K562 (cell line): Measurements from ENCODE around the gene ANKS1B. TPM values are rescaled to one million over a fixed set of nuclear protein-coding genes. Genes with fewer than 3 reads are reported as not detected.

Source experiments
- ATAC-seq: fragments of 200-7000 bp; cut with Tn5 transposase; 3 replicates; pipeline ENCODE4 v1.9.1; 2020; ENCODE audit warnings: moderate library complexity
- BruUV-seq: library from RNA; stranded (reverse); fragments of 400-500 nt; replicated peaks from 2 replicates; lab custom pipeline; 2021; lab: Mats Ljungman, UMichigan
- CTCF ChIA-PET: fragments of 300-600 bp; formaldehyde crosslinking; extraction: SDS; loops from one replicate; lab custom pipeline; 2021; ENCODE audit warnings: low intra/inter-chr PET ratio; lab: Yijun Ruan, JAX
- POLR2A ChIA-PET: fragments of 300-600, 350-650 bp; sonication (Branson Sonifier 250); formaldehyde crosslinking; extraction: SDS; loops from one replicate; lab custom pipeline; 2021; ENCODE audit warnings: antibody characterized with exemption, inconsistent platforms; lab: Yijun Ruan, JAX
- DNase-seq, 4 experiments: peaks; one replicate each; pipeline versions ENCODE4 v3.0.0 to v3.0.0-alpha.2; 2011 to 2018; ENCODE audit warnings: low spot score in 3 of 4, mixed read lengths in 3 of 4; ENCODE audit errors: extremely low read depth in 1 of 4
- FAIRE-seq: peaks from 2 replicates; lab custom pipeline; 2011; peaks lifted over from hg19 to GRCh38; lab: Jason Lieb, UNC
- H2AFZ ChIP-seq: 2 replicates; pipeline ENCODE4 v1.6.0; 2011; ENCODE audit warnings: low read depth, low read length, control low read depth, inconsistent platforms
- H3K27ac ChIP-seq: fragments of 200-600 bp; 3 replicates; pipeline ENCODE4 v1.8.0; 2011; ENCODE audit warnings: low read depth, mild to moderate bottlenecking, control low read depth, inconsistent platforms, low read length, moderate library complexity, mixed read lengths; ENCODE audit errors: extremely low read depth
- H3K27me3 ChIP-seq, 2 experiments: fragments of 300-600 bp in 1 of 2; 2 replicates in 1 of 2; 3 replicates in 1 of 2; pipeline versions ENCODE4 v1.6.0 to v1.8.0; 2011; ENCODE audit warnings: inconsistent platforms in 2 of 2, low read length in 2 of 2, mild to moderate bottlenecking in 1 of 2, mixed read lengths in 1 of 2, moderate library complexity in 1 of 2; ENCODE audit not compliant: control insufficient read depth in 2 of 2, insufficient read depth in 2 of 2
- H3K36me3 ChIP-seq: fragments of 300-600 bp; 3 replicates; pipeline ENCODE4 v1.8.0; 2011; ENCODE audit warnings: mild to moderate bottlenecking, low read length, inconsistent platforms; ENCODE audit not compliant: control insufficient read depth, insufficient read depth
- H3K4me1 ChIP-seq, 2 experiments: fragments of 200-600 bp in 1 of 2; replicated peaks in 1 of 2; 2 replicates in 1 of 2; 3 replicates in 1 of 2; pipeline versions ENCODE4 v1.5.1 to v1.8.0; 2011; ENCODE audit warnings: inconsistent platforms in 2 of 2, low read length in 2 of 2, mild to moderate bottlenecking in 1 of 2, mixed read lengths in 1 of 2, moderate library complexity in 1 of 2; ENCODE audit not compliant: control insufficient read depth in 2 of 2, insufficient read depth in 2 of 2
- H3K4me2 ChIP-seq: 2 replicates; pipeline ENCODE4 v1.6.1; 2011; ENCODE audit warnings: low read length, control low read depth, inconsistent platforms, mixed read lengths; ENCODE audit not compliant: insufficient read depth
- H3K4me3 ChIP-seq: fragments of 200-600 bp; sonication (generic), shearing (Covaris generic); 2 replicates; pipeline ENCODE4 v1.5.1; 2016; ENCODE audit warnings: control low read depth, inconsistent platforms
- H3K79me2 ChIP-seq: fragments of 200-600 bp; 3 replicates; pipeline ENCODE4 v1.8.0; 2011; ENCODE audit warnings: low read length, inconsistent platforms; ENCODE audit not compliant: control insufficient read depth, insufficient read depth
- H3K9ac ChIP-seq, 2 experiments: 2 replicates each; pipeline versions ENCODE4 v1.6.0 to v1.6.1; 2011; ENCODE audit warnings: low read depth in 2 of 2, low read length in 2 of 2, control low read depth in 1 of 2, inconsistent platforms in 1 of 2, mild to moderate bottlenecking in 1 of 2, mixed read lengths in 1 of 2; ENCODE audit not compliant: insufficient read depth in 1 of 2
- H3K9me1 ChIP-seq: one replicate; pipeline ENCODE4 v1.6.0; 2011; ENCODE audit warnings: inconsistent platforms, mild to moderate bottlenecking, low read length, moderate library complexity; ENCODE audit not compliant: control insufficient read depth, insufficient read depth
- H3K9me3 ChIP-seq: replicated peaks from 2 replicates; pipeline ENCODE4 v1.5.1; 2011; ENCODE audit warnings: low read depth, low read length, inconsistent platforms; ENCODE audit not compliant: control insufficient read depth, insufficient read depth
- H4K20me1 ChIP-seq: replicated peaks from 2 replicates; pipeline ENCODE4 v1.6.1; 2011; ENCODE audit warnings: low read length, inconsistent platforms, mixed read lengths; ENCODE audit not compliant: control insufficient read depth, insufficient read depth
- DACH1 ChIP-seq: fragments of 450-650 bp; IDR thresholded peaks from 2 replicates; pipeline ENCODE4 v1.6.1; 2018; ENCODE audit not compliant: partially characterized antibody
- HDAC3 ChIP-seq: fragments of 450-650 bp; IDR thresholded peaks from 2 replicates; pipeline ENCODE4 v1.6.1; 2018; ENCODE audit warnings: borderline replicate concordance, mild to moderate bottlenecking, moderate library complexity; ENCODE audit not compliant: partially characterized antibody
- NCOA2 ChIP-seq, 2 experiments: fragments of 450-650 bp; IDR thresholded peaks; 2 replicates each; pipeline ENCODE4 v1.6.1; 2018; ENCODE audit warnings: mild to moderate bottlenecking in 2 of 2, moderate library complexity in 1 of 2; ENCODE audit not compliant: partially characterized antibody in 2 of 2
- NFE2L1 ChIP-seq: fragments of 450-650 bp; IDR thresholded peaks from 2 replicates; pipeline ENCODE4 v1.6.1; 2016; ENCODE audit warnings: missing genetic modification characterization, low read depth, mild to moderate bottlenecking, missing compliant biosample characterization, moderate library complexity, borderline replicate concordance
- TBL1XR1 ChIP-seq, 2 experiments: IDR thresholded peaks; 2 replicates each; pipeline ENCODE4 v1.6.1; 2012; ENCODE audit warnings: improper control_type of control experiment in 2 of 2, low read length in 2 of 2, mild to moderate bottlenecking in 1 of 2
- ZBTB5 ChIP-seq: fragments of 450-650 bp; IDR thresholded peaks from 2 replicates; pipeline ENCODE4 v1.6.1; 2017; ENCODE audit warnings: antibody characterized with exemption
- WGBS: fragments of 100-300 bp; shearing (Covaris generic); methylation state at CpG from one replicate; pipeline ENCODE4 v1.1.6; 2016; ENCODE audit warnings: low coverage, mixed read lengths; ENCODE audit not compliant: insufficient coverage; ENCODE audit errors: missing lambda C conversion rate; 5-methylcytosine and 5-hydroxymethylcytosine counted together
- in situ Hi-C: fragments of 300-500 bp; cut with MboI; formaldehyde crosslinking; loops from 4 replicates; pipeline ENCODE4 v1.15.0; 2018; ENCODE audit warnings: inconsistent platforms, mixed read lengths
- intact Hi-C: fragments of 100-400 bp; cut with micrococcal nuclease; formaldehyde crosslinking; loops from 2 replicates; pipeline ENCODE4 v1.14.2; 2022
- polyA plus RNA-seq, 8 experiments: library from polyadenylated mRNA; depleted of rRNA in 4 of 8; stranded (reverse) in 5 of 8; unstranded in 3 of 8; fragments of >200 nt; fragmentation: Nextera tagmentation in 2 of 8; fragmentation: Illumina TruSeq in 1 of 8; extraction: Ambion mirVana in 2 of 8; extraction: Trizol in 1 of 8; gene quantifications; 2 replicates each; pipeline versions ENCODE4 v1.2.1 to v1.2.3, GENCODE V29; 2011 to 2014; ENCODE audit warnings: inconsistent platforms in 1 of 8, missing spikeins in 1 of 8
- total RNA-seq, 7 experiments: library from RNA; depleted of rRNA in 6 of 7; stranded (reverse); fragments of >200 nt in 6 of 7; fragmentation: Illumina TruSeq in 2 of 7; extraction: Trizol in 2 of 7; gene quantifications; 2 replicates each; pipeline versions ENCODE4 v1.2.1 to v1.2.3, GENCODE V29; 2011 to 2021; ENCODE audit warnings: low replicate concordance in 1 of 7
- TF ChIP-seq, protein P1 (sequence below): fragments of 450-650 bp; IDR thresholded peaks from 2 replicates; pipeline ENCODE4 v1.7.1; 2018; ENCODE audit warnings: mild to moderate bottlenecking, low read depth; ENCODE audit not compliant: partially characterized antibody

Gene ANKS1B
- total and polyA plus RNA-seq, 9 of the 15 experiments (the other 6 are each of a cell fraction or from before 2014, with no cell fraction given) = 0.04 to 0.47 (median 0.28) TPM; not detected in 4

- no peaks in the 10 kb centered on the region for H3K27me3 ChIP-seq
- no peaks in the 10 kb centered on the region for H4K20me1 ChIP-seq
- H3K79me2 ChIP-seq = no peaks in the 10 kb centered on the region
- H3K27ac ChIP-seq = no peak overlapping the region
- in situ Hi-C loops (no loop called here), intact Hi-C loops (no loop called here)
- no peaks in the 10 kb centered on the region for H3K9me3 ChIP-seq
- H3K4me3 ChIP-seq = no peak overlapping the region
- no peaks in the 10 kb centered on the region for H3K36me3 ChIP-seq
- CTCF ChIA-PET = no interaction called here
- BruUV-seq = no TSS peak
- no peak overlapping the region for H3K9ac ChIP-seq
- DNase-seq = no peak
- POLR2A ChIA-PET = no interaction called here
- H3K4me1 ChIP-seq = no peaks in the 10 kb centered on the region
- 7% methylated on average over 5 of the region's 5 CpGs for WGBS
- FAIRE-seq = no peak
- no peaks in the 10 kb centered on the region for H3K9me1 ChIP-seq
- ATAC-seq = no peak
- H3K4me2 ChIP-seq = no peak overlapping the region
- no peak for TF ChIP-seq HDAC3
- no peak for TF ChIP-seq ZBTB5
- no peak for TF ChIP-seq DACH1
- no peak for TF ChIP-seq NFE2L1
- TF ChIP-seq TBL1XR1 (IDR thresholded peaks at IDR 0.05; ENCODE audit: low read length in 2 of 2) = no peak
- TF ChIP-seq, protein P1, sequence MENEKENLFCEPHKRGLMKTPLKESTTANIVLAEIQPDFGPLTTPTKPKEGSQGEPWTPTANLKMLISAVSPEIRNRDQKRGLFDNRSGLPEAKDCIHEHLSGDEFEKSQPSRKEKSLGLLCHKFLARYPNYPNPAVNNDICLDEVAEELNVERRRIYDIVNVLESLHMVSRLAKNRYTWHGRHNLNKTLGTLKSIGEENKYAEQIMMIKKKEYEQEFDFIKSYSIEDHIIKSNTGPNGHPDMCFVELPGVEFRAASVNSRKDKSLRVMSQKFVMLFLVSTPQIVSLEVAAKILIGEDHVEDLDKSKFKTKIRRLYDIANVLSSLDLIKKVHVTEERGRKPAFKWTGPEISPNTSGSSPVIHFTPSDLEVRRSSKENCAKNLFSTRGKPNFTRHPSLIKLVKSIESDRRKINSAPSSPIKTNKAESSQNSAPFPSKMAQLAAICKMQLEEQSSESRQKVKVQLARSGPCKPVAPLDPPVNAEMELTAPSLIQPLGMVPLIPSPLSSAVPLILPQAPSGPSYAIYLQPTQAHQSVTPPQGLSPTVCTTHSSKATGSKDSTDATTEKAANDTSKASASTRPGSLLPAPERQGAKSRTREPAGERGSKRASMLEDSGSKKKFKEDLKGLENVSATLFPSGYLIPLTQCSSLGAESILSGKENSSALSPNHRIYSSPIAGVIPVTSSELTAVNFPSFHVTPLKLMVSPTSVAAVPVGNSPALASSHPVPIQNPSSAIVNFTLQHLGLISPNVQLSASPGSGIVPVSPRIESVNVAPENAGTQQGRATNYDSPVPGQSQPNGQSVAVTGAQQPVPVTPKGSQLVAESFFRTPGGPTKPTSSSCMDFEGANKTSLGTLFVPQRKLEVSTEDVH = no peak
- no peak for TF ChIP-seq NCOA2 (IDR thresholded peaks at IDR 0.05; ENCODE audit: partially characterized antibody in 2 of 2)
- H2AFZ ChIP-seq = no peak overlapping the region
These were observed 132.1 kb downstream of the ANKS1B start for GRCh38 chr12:99852666-99853065.
